ENCODE results near the gene JMJD1C. TPM values are rescaled to one million over a fixed set of nuclear protein-coding genes. Genes with fewer than 3 reads are reported as not detected.

Gene JMJD1C, protein sequence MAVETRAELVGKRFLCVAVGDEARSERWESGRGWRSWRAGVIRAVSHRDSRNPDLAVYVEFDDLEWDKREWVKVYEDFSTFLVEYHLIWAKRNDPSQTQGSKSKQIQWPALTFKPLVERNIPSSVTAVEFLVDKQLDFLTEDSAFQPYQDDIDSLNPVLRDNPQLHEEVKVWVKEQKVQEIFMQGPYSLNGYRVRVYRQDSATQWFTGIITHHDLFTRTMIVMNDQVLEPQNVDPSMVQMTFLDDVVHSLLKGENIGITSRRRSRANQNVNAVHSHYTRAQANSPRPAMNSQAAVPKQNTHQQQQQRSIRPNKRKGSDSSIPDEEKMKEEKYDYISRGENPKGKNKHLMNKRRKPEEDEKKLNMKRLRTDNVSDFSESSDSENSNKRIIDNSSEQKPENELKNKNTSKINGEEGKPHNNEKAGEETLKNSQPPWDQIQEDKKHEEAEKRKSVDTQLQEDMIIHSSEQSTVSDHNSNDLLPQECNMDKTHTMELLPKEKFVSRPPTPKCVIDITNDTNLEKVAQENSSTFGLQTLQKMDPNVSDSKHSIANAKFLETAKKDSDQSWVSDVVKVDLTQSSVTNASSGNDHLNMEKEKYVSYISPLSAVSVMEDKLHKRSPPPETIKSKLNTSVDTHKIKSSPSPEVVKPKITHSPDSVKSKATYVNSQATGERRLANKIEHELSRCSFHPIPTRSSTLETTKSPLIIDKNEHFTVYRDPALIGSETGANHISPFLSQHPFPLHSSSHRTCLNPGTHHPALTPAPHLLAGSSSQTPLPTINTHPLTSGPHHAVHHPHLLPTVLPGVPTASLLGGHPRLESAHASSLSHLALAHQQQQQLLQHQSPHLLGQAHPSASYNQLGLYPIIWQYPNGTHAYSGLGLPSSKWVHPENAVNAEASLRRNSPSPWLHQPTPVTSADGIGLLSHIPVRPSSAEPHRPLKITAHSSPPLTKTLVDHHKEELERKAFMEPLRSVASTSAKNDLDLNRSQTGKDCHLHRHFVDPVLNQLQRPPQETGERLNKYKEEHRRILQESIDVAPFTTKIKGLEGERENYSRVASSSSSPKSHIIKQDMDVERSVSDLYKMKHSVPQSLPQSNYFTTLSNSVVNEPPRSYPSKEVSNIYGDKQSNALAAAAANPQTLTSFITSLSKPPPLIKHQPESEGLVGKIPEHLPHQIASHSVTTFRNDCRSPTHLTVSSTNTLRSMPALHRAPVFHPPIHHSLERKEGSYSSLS (N-terminal part only)
- total RNA-seq (2014; rRNA removed) (121 and 139 TPM in 2 replicates), Bru-seq, nascent RNA (percentile 99 among the genes with signal in this experiment), BruChase-seq, experiment 1, labeled RNA remaining after a 6-hour chase (percentile 95 among the genes with signal in this experiment), BruChase-seq, experiment 2, labeled RNA remaining after a 2-hour chase (percentile 98 among the genes with signal in this experiment)
- long read RNA-seq, partial matches to known transcripts = 90 of 152 reads
- long read RNA-seq, other reads (novel, unspliced or antisense) = 62 of 152 reads

- peak; percentile 97 for DNase-seq
Measured at GRCh38 chr10:63465293-63466143, at the start of gene JMJD1C. Gene JMJD1C (minus strand): TSS chr10:63465977. CDS start chr10:63465662, 315 bp downstream.

More at GRCh38 chr10:63465293-63466143, at the start of gene JMJD1C:
- Histone ChIP-seq H3K9me3 (ENCODE audit: low read length) (no peaks in the 10 kb centered on the region), H3K27ac (ENCODE audit: low read length) (peak within 1 kb of the TSS; percentile 69), H3F3A (ENCODE audit: low read length, unreplicated experiment) (no peaks in the 10 kb centered on the region), H3K4me3 (ENCODE audit: low read length) (peak within 1 kb of the TSS; percentile 83), H3K79me2 (ENCODE audit: low read length) (peaks cover 98% of the 10 kb centered on the region), H4K20me1 (ENCODE audit: low read length) (peaks cover 27% of the 10 kb centered on the region), H3K9ac (ENCODE audit: low read length) (peak within 1 kb of the TSS; percentile 88), H2AFZ (ENCODE audit: low read length) (peak within 1 kb of the TSS; percentile 65), H3K4me2 (ENCODE audit: low read length) (peak within 1 kb of the TSS; percentile 80), H3K27me3 (ENCODE audit: low read length) (no peaks in the 10 kb centered on the region), H3K36me3 (ENCODE audit: low read depth, low read length) (no peaks in the 10 kb centered on the region), H3K4me1 (ENCODE audit: insufficient read depth, low read length) (peaks cover 26% of the 10 kb centered on the region), H3K9me2 (replicated peaks; ENCODE audit: low read length) (no peaks in the 10 kb centered on the region)
- CTCF ChIA-PET = no interaction called here
- BruUV-seq (replicated peaks) = no TSS peak
- POLR2A ChIA-PET (ENCODE audit: unreplicated experiment) = interaction anchor here (0.5 to 1.1 kb wide), 5 partner anchors 54 to 254 kb away, joined by 3 to 62 read pairs (median 3); partner anchors contain the start of gene REEP3
- TF ChIP-seq EZH2phosphoT487 (IDR thresholded peaks at IDR 0.05; ENCODE audit: borderline replicate concordance, low read length) (no peak), CTCF (conservative IDR thresholded peaks at IDR 0.05; ENCODE audit: low read depth, low read length) (peak; percentile 34)
- ATAC-seq = peak; percentile 67
- intact Hi-C loops (cut with micrococcal nuclease) = loop anchor here (1.0 to 5.0 kb wide), 8 partner anchors 50 to 302 kb away; no protein-coding TSS in a partner anchor

All from PC-3 (cell line).